Activated CD8-positive, alpha-beta T cell treated with anti-CD3 and anti-CD28 coated beads, Interleukin-2, amount 10 ng/mL, durations not matched to agents 7 days and 5 days (primary cell): Measurements from ENCODE around the gene GPX7. TPM values are rescaled to one million over a fixed set of nuclear protein-coding genes. Genes with fewer than 3 reads are reported as not detected.

Source experiments
- ATAC-seq: fragments of 150-1000 bp; cut with Tn5 transposase; one replicate; pipeline ENCODE4 v1.10.0; 2021; ENCODE audit warnings: moderate library complexity
- CTCF ChIA-PET: fragments of 350-600 bp; sonication (Branson Sonifier 250); formaldehyde crosslinking; loops from one replicate; lab custom pipeline; 2021; ENCODE audit warnings: antibody characterized with exemption; lab: Charles Lee
- POLR2A ChIA-PET: fragments of 350-600 bp; sonication (Branson Sonifier 250); formaldehyde crosslinking; loops from one replicate; lab custom pipeline; 2021; ENCODE audit warnings: antibody characterized with exemption; lab: Charles Lee
- DNase-seq: peaks from one replicate; pipeline ENCODE4 v3.0.0-alpha.2; 2020
- H3K27ac Mint-ChIP-seq: one replicate; pipeline ENCODE4 v1.8.0; 2021; ENCODE audit warnings: mild to moderate bottlenecking, mixed read lengths
- H3K27me3 Mint-ChIP-seq: one replicate; pipeline ENCODE4 v1.8.0; 2021; ENCODE audit warnings: low read depth, mixed read lengths
- H3K36me3 Mint-ChIP-seq: one replicate; pipeline ENCODE4 v1.8.0; 2021; ENCODE audit warnings: low read depth, mixed read lengths
- H3K4me1 Mint-ChIP-seq: one replicate; pipeline ENCODE4 v1.8.0; 2021; ENCODE audit warnings: low read depth, mixed read lengths
- H3K4me3 Mint-ChIP-seq: one replicate; pipeline ENCODE4 v1.8.0; 2021; ENCODE audit warnings: mild to moderate bottlenecking, mixed read lengths
- H3K9me3 Mint-ChIP-seq: one replicate; pipeline ENCODE4 v1.8.0; 2022; ENCODE audit warnings: mixed read lengths; ENCODE audit not compliant: insufficient read depth
- total RNA-seq, 2 experiments: library from RNA; stranded (reverse); gene quantifications; one replicate each; pipeline ENCODE4 v1.2.3, GENCODE V29; 2021

GPX7 gene
- total RNA-seq, 2 experiments from 2014 or later = 10.0 to 10.4 TPM

DNA sequence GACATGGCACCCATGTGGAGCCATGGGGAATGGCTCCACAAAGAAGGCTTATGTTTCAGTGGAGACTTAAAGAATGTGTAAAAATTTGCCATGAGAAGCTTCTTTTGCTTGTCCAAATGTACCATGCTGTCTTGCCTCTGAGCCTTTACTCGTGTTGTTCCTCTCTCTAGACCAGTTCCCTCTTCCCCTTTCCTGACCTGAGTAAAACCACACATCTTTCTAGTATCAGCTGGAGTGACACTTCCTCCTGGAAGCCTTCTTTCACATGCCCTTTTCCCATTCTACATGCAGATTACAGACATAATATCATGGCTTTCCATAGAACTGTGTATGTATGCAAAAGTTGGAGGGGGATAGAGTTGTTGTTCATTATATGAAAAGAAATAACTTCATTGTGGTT lies 13.6 kb upstream of the GPX7 start:
- Mint-ChIP-seq H3K36me3 (no peaks in the 10 kb centered on the region), H3K27me3 (no peaks in the 10 kb centered on the region), H3K27ac (no peak overlapping the region), H3K9me3 (no peaks in the 10 kb centered on the region), H3K4me1 (no peaks in the 10 kb centered on the region), H3K4me3 (no peak overlapping the region)
- ChIA-PET CTCF (no interaction called here), POLR2A (no interaction called here)
- DNase-seq (no peak), ATAC-seq (no peak)

DNA sequence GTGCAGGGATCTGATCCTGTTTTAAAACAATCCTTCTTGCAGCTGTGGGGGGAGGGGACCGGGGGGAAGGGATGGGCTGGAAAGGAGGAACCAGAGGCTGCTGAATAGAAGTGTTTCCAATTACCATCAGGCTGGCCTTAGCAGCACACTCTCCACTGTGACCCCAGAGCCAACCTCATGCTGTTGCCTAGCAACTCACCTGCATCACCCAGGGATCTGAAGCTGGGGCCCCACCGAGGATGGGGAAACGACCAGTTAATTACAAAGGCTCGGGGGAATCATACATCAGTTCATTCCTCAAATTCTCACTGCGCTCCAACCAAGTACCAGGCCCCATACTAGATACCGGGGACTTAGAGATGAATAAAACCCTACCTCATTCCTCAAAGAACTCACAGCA lies 11.9 kb upstream of the GPX7 start:
- H3K27me3 Mint-ChIP-seq = no peaks in the 10 kb centered on the region
- CTCF ChIA-PET = no interaction called here
- no peak for ATAC-seq

DNA sequence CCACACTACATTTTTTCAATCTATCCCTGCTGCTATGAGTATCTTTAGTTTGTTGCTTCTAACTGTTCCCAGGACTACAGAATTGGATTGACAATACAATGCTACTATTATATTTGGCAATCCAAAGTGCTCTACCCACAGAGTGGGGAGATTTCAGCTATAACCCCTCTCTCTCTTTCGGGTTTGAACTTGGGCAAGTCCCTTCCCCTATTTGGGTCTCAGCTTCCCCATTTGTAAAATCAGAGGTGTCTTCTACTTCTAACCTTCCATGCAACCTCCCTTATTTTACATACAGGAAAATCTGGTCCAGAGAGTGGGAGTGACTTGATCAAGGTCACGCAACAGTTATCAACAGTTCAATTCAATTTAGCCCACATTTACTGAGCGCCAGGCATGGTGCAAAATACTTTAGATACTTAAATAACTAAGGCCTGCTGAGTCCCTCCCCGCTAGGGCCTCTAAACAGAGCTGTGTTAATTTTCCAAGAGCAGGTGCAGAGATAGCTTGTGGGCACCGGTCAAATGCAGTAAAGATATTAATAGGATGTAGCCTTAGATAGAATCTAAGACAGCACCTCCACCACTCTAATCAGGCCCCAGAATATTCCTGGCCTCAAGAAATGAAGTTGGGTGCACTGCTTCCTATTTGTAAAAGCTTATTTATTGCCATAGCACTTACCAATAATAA lies 9.4 kb upstream of the GPX7 start:
- Mint-ChIP-seq H3K4me3 (no peak overlapping the region), H3K4me1 (no peaks in the 10 kb centered on the region), H3K36me3 (no peaks in the 10 kb centered on the region), H3K27me3 (peaks cover 3% of the 10 kb centered on the region), H3K9me3 (no peaks in the 10 kb centered on the region), H3K27ac (no peak overlapping the region)
- ChIA-PET POLR2A (interaction anchor here (0.8 kb wide), 1 partner anchor 44 kb away, joined by 4 read pairs; no protein-coding TSS in a partner anchor), CTCF (interaction anchor here (0.7 to 1.2 kb wide), 4 partner anchors 28 to 187 kb away, joined by 3 to 4 read pairs (median 3); no protein-coding TSS in a partner anchor)
- DNase-seq (no peak), ATAC-seq (no peak)

More for the DNA sequence above, 11.9 kb upstream of the GPX7 start:
- DNase-seq = no peak
- Mint-ChIP-seq H3K9me3 (no peaks in the 10 kb centered on the region), H3K4me3 (no peak overlapping the region), H3K27ac (no peak overlapping the region), H3K36me3 (no peaks in the 10 kb centered on the region), H3K4me1 (no peaks in the 10 kb centered on the region)
- POLR2A ChIA-PET = no interaction called here

DNA sequence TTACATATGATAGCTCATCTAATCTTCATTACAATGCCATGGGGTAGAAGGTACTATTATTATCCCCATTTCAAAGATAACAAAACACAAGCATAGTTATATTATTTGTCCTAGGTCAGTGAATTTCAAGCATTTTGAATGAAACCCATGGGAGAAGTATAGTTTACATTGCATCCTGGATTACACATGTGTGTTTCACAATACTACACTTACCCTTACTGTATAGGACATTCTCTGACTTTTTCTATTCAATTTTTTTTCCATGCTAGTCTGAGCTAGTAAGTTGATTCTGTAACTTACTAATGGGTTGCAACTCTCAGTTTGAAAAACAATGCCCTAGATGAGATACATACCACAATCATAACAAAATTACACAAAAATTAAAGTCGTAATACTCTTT lies 8.7 kb upstream of the GPX7 start:
- DNase-seq = no peak
- Mint-ChIP-seq H3K27ac (no peak overlapping the region), H3K4me3 (no peak overlapping the region), H3K4me1 (no peaks in the 10 kb centered on the region), H3K27me3 (peaks cover 6% of the 10 kb centered on the region), H3K36me3 (no peaks in the 10 kb centered on the region), H3K9me3 (no peaks in the 10 kb centered on the region)
- ATAC-seq = no peak
- ChIA-PET CTCF (interaction anchor here (0.7 to 1.2 kb wide), 4 partner anchors 27 to 188 kb away, joined by 3 to 4 read pairs (median 3); no protein-coding TSS in a partner anchor), POLR2A (interaction anchor here (0.8 kb wide), 1 partner anchor 43 kb away, joined by 4 read pairs; no protein-coding TSS in a partner anchor)

DNA sequence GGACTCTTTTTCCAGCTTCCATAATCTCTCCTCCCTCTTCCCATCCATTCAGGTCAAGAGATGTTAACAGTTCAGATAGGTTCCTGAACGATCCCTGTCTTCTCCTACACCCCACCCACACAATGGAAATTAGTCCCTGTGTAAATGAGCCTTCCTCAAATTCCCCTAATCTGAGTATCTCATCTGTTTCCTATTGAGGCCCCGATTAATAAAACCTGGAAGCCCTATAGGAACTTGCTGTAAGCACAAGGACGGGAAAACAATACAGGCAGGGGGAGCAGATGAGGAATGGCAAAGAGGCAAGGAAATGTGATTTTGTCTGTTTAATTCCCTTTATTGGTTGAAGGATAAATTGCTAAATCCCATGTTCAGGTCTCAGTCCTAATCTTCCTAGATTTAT lies 7.1 kb upstream of the GPX7 start:
- Mint-ChIP-seq H3K4me3 (no peak overlapping the region), H3K36me3 (no peaks in the 10 kb centered on the region), H3K27me3 (peaks cover 6% of the 10 kb centered on the region), H3K4me1 (no peaks in the 10 kb centered on the region), H3K27ac (no peak overlapping the region), H3K9me3 (no peaks in the 10 kb centered on the region)
- no peak for DNase-seq
- no peak for ATAC-seq
- ChIA-PET CTCF (no interaction called here), POLR2A (no interaction called here)

DNA sequence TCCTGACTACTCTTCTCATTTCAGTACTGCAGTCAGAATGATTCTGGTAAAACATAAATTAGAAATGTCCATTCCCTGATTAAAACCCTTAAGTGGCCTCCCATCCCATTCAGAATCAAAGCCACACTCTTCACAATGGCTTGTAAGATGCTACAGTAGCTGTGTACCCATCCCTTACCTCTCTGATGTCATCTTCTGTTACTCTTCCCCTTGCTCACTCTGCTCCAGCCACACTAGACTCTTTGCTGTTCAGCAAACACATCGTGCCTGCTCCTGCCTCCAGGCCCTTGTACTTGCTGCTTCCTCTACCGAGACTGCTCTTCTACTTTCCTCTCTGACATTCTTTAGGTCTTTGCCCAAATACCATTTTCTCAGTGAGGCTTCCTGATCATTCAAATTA lies 4.3 kb upstream of the GPX7 start:
- POLR2A ChIA-PET = no interaction called here
- Mint-ChIP-seq H3K27ac (no peak overlapping the region), H3K36me3 (no peaks in the 10 kb centered on the region), H3K4me1 (peaks cover 13% of the 10 kb centered on the region), H3K4me3 (no peak overlapping the region), H3K27me3 (peaks cover 6% of the 10 kb centered on the region), H3K9me3 (no peaks in the 10 kb centered on the region)
- DNase-seq (no peak), ATAC-seq (no peak)
- CTCF ChIA-PET = no interaction called here

DNA sequence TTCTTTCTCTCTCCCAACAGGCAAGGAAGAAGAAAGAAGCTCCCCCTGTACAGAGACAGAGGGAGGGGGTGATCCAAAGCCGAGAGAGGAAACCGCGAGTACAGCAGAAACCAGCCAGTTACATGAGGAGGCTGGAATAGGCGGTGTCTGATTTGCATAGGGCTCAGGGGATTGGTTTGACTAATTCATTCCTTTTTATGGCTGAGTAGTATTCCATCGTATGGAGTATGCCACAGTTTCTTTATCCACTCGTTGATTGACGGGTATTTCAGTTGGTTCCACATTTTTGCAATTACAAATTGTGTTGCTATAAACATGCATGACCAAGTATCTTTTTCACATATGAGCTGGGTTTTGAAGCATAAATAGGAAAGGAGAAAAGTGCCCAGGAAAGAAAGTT lies 3.4 kb upstream of the GPX7 start:
- Mint-ChIP-seq H3K4me1 (peaks cover 21% of the 10 kb centered on the region), H3K4me3 (no peak overlapping the region), H3K27ac (no peak overlapping the region), H3K36me3 (peaks cover 4% of the 10 kb centered on the region), H3K9me3 (no peaks in the 10 kb centered on the region), H3K27me3 (peaks cover 6% of the 10 kb centered on the region)
- POLR2A ChIA-PET = interaction anchor here (2.1 kb wide), 1 partner anchor 46 kb away, joined by 6 read pairs; the partner anchor contains the start of gene TUT4
- DNase-seq = no peak
- CTCF ChIA-PET = no interaction called here
- ATAC-seq = no peak

DNA sequence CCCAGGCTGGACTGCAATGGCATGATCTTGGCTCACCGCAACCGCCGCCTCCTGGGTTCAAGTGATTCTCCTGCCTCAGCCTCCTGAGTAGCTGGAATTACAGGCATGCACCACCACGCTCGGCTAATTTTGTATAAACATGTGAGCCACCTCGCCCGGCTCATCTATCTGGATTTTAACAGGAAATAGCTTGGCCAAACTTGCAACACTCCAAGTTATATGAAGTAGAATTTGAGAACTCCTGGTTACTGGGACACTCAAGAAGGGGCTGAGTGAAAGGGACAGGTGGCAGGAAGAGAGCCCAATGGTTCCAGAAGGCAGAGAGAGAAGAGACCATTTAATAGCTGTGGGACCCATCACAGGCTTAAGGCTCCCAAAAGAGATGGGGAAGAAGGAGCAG lies 2.9 kb upstream of the GPX7 start:
- ATAC-seq (no peak), DNase-seq (no peak)
- no peak overlapping the region for H3K4me3 Mint-ChIP-seq
- POLR2A ChIA-PET = interaction anchor here (2.1 kb wide), 1 partner anchor 46 kb away, joined by 6 read pairs; the partner anchor contains the start of gene TUT4
- peaks cover 6% of the 10 kb centered on the region for H3K27me3 Mint-ChIP-seq
- no peaks in the 10 kb centered on the region for H3K9me3 Mint-ChIP-seq
- H3K27ac Mint-ChIP-seq = no peak overlapping the region
- peaks cover 5% of the 10 kb centered on the region for H3K36me3 Mint-ChIP-seq
- CTCF ChIA-PET = no interaction called here
- peaks cover 27% of the 10 kb centered on the region for H3K4me1 Mint-ChIP-seq

DNA sequence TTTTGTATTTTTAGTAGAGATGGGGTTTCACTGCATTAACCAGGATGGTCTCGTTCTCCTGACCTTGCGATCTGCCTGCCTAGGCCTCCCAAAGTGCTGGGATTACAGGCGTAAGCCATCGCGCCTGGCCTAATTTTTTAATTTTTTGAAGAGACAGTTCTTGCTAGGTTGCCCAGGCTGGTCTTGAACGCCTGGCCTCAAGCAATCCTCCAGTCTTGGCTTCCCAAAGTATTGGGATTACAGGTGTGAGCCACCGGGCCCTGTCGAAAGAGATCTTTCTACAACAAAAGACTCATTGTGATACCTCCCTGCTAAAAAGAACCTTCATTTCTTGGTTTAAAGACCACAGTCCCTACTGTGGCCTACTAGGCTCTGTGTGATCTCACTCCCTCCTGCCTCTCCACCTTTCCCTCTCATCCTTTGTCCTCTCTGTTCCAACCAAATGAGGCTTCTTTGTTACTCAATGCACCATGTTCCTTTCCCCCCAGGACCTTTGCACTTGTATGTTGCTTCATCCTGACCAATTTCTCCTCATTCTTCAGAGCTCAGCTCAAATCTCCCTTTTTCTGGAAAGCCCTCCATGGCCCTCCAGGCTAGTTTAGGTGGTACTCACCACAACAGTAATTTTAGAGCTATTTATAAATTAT lies 1.5 kb upstream of the GPX7 start:
- Mint-ChIP-seq H3K27ac (no peak overlapping the region), H3K36me3 (peaks cover 9% of the 10 kb centered on the region)
- CTCF ChIA-PET = interaction anchor here (0.8 to 1.9 kb wide), 2 partner anchors 65 to 196 kb away, joined by 3 to 5 read pairs; partner anchors contain the start of genes ORC1 and PRPF38A

DNA sequence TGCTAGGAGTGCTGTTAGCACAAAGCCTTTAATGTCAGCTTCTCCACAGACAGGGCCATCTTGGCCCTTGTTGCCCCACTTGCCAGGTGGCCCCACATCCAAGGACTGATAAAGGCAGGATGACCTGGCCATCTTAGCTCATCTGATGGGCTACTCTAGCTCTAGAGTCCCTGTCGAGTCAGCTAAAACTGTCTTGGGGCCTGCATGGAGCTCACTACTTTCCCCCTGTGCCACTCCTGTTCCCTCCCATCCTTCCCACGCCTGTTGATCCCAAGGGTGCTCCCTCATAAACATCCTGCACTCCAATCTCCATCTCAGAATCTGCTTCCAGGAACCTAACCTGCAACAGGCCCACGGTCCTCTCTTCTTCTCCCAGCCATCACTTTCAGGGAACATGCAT lies 652 bp upstream of the GPX7 start:
- no peak for ATAC-seq
- Mint-ChIP-seq H3K4me3 (peak overlapping the region; percentile 72), H3K9me3 (no peaks in the 10 kb centered on the region), H3K27me3 (peaks cover 4% of the 10 kb centered on the region), H3K27ac (peak overlapping the region; percentile 7), H3K36me3 (peaks cover 11% of the 10 kb centered on the region), H3K4me1 (peaks cover 31% of the 10 kb centered on the region)
- POLR2A ChIA-PET = interaction anchor here (1.0 to 1.5 kb wide), 5 partner anchors 32 to 198 kb away, joined by 3 to 6 read pairs (median 3); partner anchors contain the start of genes ORC1 and SHISAL2A
- CTCF ChIA-PET = interaction anchor here (0.8 to 1.9 kb wide), 2 partner anchors 64 to 197 kb away, joined by 3 to 5 read pairs; partner anchors contain the start of genes ORC1 and PRPF38A
- no peak for DNase-seq

More for the DNA sequence above, 1.5 kb upstream of the GPX7 start:
- no peak for DNase-seq
- no peaks in the 10 kb centered on the region for H3K9me3 Mint-ChIP-seq
- ATAC-seq = no peak
- H3K4me1 Mint-ChIP-seq = peaks cover 31% of the 10 kb centered on the region
- POLR2A ChIA-PET = interaction anchor here (0.5 to 2.1 kb wide), 8 partner anchors 33 to 592 kb away, joined by 3 to 6 read pairs (median 3); partner anchors contain the start of genes ORC1, SHISAL2A and TUT4
- peaks cover 6% of the 10 kb centered on the region for H3K27me3 Mint-ChIP-seq
- no peak overlapping the region for H3K4me3 Mint-ChIP-seq

DNA sequence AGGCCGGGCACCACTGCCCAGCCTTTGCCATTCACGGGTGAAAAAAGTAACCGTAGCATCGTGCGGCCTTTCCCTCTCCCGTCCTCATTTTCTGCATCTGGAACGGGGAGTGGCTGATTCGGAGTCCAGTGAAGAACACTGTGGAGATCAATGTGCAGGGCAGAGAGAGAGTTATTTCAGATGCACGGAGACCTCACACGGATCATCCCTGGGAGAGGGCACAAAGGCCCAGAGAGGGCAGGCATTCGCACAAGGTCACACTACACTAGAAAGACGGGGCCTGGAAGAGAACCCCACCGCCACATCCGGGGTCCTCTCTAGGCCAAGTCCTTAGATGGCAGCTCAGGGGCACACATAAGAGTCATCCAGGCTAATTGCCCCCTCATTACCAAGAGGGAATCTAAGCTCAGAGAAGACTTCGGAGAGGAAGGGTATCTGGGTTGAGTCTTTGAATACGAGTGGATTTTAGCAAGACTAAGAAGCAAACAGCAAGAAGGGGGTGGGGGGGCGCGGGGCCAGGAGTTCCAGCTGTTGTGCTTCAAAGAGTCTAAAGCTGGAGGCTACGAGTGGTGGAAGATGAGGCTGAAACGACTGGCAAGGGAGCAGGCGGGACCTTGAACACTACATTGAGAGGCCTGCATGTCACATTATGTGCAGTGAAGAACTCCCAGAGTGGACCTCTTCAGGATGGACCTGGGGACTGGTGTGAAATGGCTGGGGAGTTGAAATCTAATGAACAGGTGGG lies 857 bp downstream of the GPX7 start:
- H3K9me3 Mint-ChIP-seq = no peaks in the 10 kb centered on the region
- peak; percentile 41 for DNase-seq
- H3K4me3 Mint-ChIP-seq = peak overlapping the region; percentile 75
- ChIA-PET POLR2A (interaction anchor here (0.7 to 1.2 kb wide), 3 partner anchors 49 to 179 kb away, joined by 3 read pairs; partner anchors contain the start of gene TUT4), CTCF (interaction anchor here (1.7 kb wide), 1 partner anchor 34 kb away, joined by 4 read pairs; no protein-coding TSS in a partner anchor)
- H3K27ac Mint-ChIP-seq = peak overlapping the region; percentile 82
- ATAC-seq = peak; percentile 21
- H3K36me3 Mint-ChIP-seq = peaks cover 16% of the 10 kb centered on the region
- H3K27me3 Mint-ChIP-seq = peaks cover under 1% of the 10 kb centered on the region
- peaks cover 31% of the 10 kb centered on the region for H3K4me1 Mint-ChIP-seq
